Stimulated activated CD4-positive, alpha-beta T cell treated with anti-CD3 and anti-CD28 coated beads, Interleukin-2, amount 100 ng/mL, for 24 hours (primary cell): Measurements from ENCODE around the gene STK4.

ENCODE experiments used
- DNase-seq, 2 donors: peaks; one replicate each; pipeline ENCODE4 v3.0.0-alpha.2; 2020

The STK4 gene

DNA sequence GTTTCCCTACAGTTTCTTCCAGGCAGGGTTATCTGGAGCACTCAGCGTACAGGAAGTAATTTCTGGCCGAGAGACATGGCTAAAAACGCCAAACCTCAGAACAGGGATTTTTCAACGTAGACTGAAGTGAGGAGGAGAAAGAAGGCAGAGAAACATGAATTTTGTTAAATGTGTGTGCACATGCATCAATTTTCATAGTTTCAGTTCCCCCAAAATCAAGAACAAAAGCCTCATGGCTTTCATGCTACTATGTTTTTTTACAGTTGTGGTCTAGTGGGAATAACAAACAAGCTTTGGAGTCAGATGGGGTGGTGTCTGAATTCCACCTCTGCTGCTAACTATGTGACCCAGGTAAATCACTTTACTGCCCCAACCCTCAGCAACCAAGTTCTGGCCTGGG lies 11.0 kb upstream of the STK4 start:
- DNase-seq = no peak

- DNase-seq = no peak
These were observed 9.9 kb upstream of the STK4 start for GRCh38 chr20:44956410-44956809.

DNA sequence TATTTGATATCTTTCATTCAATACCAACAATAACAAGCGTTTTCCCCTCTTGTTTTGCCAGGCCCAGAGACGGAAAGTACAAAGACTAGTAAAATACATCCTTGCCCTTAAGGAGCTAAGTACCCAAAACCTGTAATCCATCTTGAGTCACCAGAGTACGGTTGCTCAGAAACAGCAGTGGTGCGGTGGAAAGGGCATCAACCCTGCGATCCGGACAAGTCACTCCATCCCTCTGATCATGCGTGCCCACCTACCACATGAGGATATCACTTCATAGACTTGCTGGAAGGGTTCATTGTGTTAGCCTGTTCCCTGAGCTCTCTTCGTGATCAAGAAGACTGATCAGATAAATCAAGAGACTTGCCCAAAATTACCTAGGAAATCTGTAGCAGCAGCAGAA lies 8.0 kb upstream of the STK4 start:
- DNase-seq = no peak

DNA sequence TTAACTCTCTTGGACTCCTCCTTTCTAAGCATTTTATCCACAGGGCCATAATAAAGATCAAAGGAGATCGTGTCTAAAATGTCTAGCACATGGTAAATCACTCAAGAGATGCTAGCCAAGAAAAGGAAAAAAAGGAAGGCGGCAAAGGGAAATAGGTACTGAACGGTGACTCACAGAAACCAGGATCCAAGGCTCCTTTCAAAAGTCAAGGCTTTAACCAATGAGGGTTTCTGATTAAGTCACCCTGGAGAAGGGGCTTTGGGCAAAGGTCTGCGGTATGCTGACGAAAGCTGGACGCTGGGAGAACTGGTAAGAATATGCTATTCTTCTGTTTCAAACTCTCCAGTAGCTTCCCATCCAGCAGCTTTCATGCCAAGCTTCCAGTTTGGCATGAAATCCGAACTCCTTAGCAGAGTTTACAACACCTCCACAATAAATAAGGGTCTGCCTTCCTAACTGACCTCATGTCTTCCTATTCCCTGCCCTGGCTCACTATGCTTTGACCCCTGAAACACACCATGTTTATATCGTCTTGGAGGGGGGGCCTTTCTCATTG lies 7.2 kb upstream of the STK4 start:
- DNase-seq = peak in 1 of 2 donors; percentile 28

DNA sequence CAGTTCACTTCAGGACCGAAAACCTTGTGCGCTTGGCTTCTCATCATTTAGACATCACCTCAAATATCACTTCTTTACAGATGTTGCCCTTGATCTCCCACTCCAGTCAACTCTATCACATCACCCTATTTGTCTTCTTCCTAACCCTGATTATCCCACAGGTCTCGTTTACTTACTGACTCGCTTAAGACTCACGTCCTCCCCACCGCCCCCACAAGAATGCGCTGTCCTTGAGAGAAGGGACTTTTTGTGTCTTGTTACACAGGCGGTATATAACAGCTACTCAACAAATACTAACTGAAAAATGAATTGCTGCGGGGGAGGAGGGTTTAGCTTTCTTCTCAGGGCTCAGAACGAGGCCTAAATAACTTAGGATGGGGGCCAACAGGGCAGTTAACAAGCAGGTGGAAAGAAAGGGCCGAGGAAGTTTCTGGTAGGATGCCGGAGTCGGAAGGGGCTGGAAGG lies 6.6 kb upstream of the STK4 start:
- DNase-seq = peak; percentile 65 to 84

- DNase-seq = peak; percentile 97 to 99
These were observed 6.0 kb upstream of the STK4 start, which contains the start of gene TOMM34 for GRCh38 chr20:44960103-44960852. Gene TOMM34 (minus strand): TSS chr20:44960397. CDS start chr20:44960333, 64 bp downstream.

GRCh38 chr20:44961011-44961869 lies 5.1 kb upstream of the STK4 start:
- no peak for DNase-seq

DNA sequence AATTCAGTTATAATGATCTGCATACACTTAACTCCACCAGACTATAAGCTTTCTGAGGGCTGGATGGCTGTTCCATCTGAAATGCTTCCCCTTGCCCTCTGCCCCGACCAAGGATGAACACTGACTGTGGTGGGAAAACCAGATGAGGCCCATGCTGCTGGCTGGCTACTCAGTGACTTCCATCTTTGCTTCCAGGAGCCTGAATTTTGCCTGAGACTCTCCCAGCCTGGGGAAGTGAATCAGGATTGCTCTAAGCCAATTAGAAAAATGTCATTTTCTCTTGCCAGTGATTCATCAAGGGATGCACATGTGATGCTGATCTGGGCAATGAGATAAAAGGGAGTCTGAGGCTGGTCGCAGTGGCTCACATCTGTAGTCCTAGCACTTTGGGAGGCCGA lies 4.4 kb upstream of the STK4 start:
- DNase-seq = no peak

- no peak for DNase-seq
These were observed 3.8 kb upstream of the STK4 start for GRCh38 chr20:44962483-44962882.

- DNase-seq = no peak
These were observed 2.7 kb upstream of the STK4 start for GRCh38 chr20:44963325-44964215.

DNA sequence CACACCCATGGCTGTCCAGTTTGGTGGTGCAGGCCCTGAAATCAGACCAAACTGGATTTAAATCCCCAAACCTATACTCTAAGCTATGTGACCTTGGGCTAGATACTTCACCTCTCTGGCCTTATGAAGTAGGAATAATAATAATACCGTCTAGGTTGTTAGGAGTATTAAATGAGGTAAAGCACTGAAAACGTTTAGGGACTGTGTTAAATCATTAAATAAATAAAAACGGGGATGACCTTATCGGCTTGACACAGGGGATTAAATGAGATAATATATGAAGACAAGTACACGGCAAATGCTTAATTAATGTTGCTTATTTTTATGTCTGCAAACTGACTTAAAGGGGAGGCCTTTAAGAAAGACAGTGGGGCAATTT lies 672 bp upstream of the STK4 start:
- DNase-seq = no peak

- DNase-seq = peak in 1 of 2 donors; percentile 40
These were observed 995 bp downstream of the STK4 start for GRCh38 chr20:44967207-44967807.

DNA sequence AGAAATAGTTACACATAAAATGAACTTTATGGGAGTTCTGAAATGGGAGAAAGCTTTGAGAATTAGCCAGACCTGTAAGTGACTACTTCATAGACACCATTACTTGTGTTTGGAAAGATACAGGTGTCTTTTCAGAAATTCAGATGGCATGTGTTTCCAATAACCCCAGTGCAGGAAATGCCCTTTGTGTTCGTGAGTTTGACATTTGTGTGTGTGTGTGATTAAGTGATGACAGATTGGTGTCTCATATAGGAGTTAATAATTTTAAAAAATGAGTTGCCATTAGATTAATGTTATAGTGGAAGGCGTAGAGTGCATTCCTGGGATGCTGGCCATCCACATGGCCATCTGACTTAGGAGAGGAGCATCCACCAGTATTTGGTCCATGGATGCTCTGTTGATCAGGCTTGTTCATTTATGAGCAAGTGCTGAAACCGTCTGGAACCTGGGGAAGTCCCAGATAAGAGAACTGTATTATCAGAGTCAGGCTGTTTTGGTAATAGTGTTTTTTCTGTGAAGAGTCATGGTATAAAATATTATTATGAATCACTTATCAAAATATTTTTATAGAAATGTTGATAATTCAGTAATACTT lies 3.1 kb downstream of the STK4 start:
- peak in 1 of 2 donors; percentile 41 for DNase-seq

DNA sequence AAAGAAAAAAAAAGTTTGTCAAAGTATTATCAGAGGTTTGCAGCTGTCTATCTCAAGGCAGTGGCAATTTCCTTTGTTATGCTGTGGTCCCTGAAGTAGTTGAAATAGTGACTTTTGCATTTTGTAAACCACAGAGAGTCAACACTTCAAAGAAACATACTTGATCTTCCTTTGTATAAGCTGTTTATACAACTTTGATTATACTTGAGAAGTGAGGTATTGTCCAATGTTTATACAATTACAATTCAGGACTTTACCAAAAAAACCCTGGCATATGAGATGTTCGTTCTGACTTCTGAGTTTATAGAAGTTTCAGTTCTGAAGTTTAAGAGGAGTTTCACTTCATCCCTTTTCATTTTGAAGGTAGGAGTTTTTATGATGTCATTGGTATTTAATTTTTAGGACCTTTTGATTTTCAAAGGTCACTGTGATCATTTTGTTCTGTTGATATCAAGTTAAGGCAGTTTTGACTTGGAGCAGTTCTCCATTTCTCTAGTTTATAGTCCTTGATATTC lies 4.0 kb downstream of the STK4 start:
- DNase-seq = no peak

DNA sequence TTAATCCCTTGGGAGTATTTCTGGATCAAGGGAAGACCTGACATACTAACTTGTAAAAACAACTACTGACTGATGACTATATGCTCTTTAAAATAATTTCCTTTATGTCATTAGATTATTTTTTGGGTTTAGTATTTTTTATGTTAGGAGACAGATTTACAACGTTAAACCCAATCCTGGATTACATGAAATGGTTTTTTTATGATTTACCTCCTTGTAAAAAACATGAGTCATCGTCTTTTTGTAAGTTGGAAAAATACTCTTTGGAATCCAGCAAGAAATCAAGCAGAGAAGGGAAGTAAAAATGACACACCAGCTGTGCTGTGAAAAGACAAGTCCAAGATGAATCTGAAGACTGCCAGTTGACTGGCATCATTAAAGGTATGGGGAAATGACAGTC lies 6.7 kb downstream of the STK4 start:
- DNase-seq = no peak

- DNase-seq = no peak
These were observed 10.4 kb downstream of the STK4 start for GRCh38 chr20:44976698-44977097.

GRCh38 chr20:44979090-44979621 lies 12.8 kb downstream of the STK4 start:
- DNase-seq = peak; percentile 24 to 63

GRCh38 chr20:44981736-44982406 lies 15.6 kb downstream of the STK4 start:
- DNase-seq = no peak

DNA sequence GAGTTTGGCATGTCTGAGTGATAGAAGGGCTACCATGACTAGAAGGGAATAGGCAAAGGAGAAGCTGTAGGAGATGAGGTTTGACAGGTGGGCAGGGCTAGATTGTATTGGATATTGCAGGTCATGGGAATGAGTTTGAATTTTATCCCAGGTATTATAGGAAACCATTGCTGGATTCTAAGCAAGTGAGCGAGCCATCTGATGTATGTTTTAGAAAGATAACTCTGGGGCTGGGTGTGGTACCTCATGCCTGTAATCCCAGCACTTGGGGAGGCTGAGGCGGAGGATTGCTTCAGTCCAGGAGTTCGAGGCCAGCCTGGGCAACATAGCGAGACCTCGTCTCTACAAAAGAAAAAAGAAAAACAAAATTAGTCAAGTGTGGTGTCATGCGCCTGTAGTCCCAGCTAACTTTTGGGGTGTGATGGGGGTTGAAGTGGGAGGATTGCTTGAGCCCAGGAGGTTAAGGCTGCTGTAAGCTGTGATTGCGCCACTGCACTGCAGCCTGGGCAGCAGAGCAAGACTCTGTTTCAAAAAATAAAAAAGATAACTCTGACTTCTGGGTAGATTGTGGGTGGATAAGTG lies 16.9 kb downstream of the STK4 start:
- DNase-seq = no peak

DNA sequence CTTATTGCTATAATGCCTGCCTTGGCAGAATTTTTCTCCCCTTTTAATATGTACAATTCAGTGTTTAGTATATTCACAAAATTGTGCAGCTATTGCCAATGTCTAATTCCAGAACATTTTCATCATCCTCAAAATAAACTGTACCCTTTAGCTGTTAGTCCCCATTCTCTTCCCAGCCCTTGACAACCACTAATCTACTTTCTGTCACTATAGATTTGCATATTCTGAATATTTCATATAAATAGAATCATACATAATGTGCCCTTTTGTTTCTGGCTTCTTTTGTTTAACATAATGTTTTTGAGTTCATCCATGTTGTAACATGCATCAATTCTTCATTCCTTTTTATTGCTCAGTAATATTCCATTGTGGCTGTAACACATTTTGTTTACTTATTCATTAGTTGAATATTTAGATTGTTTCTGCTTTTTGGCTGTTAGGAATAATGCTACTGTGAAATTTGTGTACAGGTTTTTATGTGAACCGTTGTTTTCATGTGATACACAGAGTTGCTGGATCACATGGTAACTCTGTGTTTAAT lies 22.4 kb downstream of the STK4 start:
- no peak for DNase-seq
